ENCODE data around the gene NARS2. TPM values are rescaled to one million over a fixed set of nuclear protein-coding genes. Genes with fewer than 3 reads are reported as not detected.
"Not testable (repeated sequence)": the region's sequence is repeated elsewhere in the genome, so short reads cannot be mapped to it uniquely, and the experiment has no call there.

The NARS2 gene
- total RNA-seq, 4 donors from 2014 or later, result 9.2 to 39.9 (median 19.6) TPM

DNA sequence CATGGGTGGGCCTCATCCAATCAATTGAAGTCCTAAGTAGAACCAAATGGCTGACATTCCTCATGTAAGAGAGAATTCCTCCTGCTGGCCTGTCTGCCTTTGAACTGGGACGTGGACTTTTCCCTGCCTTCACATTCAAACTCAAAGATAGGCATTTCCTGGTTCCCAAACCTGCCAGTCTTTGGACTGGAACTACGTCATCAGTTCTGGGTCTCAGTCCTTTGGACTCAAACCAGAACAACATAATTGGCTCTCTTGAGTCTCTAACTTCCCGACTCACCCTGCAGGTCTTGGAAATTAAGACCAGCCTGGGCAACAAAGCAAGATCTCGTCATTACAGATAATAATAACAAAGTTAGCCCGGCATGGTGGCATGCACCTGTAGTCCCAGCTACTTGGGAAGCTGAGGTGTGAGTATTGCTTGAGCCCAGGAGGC is 38.7 kb upstream of the NARS2 start:
- intact Hi-C loops (cut with DNase I; ENCODE audit: low total_unique reads), result no loop called here
- Histone ChIP-seq H3K4me1 (no peaks in the 10 kb centered on the region), H3K27me3 (no peaks in the 10 kb centered on the region), H3K36me3 (no peaks in the 10 kb centered on the region), H3K9me3 (no peaks in the 10 kb centered on the region), H3K4me3 (no peak overlapping the region), H3K27ac (no peak overlapping the region)
- TF ChIP-seq, protein P1, sequence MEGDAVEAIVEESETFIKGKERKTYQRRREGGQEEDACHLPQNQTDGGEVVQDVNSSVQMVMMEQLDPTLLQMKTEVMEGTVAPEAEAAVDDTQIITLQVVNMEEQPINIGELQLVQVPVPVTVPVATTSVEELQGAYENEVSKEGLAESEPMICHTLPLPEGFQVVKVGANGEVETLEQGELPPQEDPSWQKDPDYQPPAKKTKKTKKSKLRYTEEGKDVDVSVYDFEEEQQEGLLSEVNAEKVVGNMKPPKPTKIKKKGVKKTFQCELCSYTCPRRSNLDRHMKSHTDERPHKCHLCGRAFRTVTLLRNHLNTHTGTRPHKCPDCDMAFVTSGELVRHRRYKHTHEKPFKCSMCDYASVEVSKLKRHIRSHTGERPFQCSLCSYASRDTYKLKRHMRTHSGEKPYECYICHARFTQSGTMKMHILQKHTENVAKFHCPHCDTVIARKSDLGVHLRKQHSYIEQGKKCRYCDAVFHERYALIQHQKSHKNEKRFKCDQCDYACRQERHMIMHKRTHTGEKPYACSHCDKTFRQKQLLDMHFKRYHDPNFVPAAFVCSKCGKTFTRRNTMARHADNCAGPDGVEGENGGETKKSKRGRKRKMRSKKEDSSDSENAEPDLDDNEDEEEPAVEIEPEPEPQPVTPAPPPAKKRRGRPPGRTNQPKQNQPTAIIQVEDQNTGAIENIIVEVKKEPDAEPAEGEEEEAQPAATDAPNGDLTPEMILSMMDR (IDR thresholded peaks at IDR 0.05), result no peak
- no peak for DNase-seq

DNA sequence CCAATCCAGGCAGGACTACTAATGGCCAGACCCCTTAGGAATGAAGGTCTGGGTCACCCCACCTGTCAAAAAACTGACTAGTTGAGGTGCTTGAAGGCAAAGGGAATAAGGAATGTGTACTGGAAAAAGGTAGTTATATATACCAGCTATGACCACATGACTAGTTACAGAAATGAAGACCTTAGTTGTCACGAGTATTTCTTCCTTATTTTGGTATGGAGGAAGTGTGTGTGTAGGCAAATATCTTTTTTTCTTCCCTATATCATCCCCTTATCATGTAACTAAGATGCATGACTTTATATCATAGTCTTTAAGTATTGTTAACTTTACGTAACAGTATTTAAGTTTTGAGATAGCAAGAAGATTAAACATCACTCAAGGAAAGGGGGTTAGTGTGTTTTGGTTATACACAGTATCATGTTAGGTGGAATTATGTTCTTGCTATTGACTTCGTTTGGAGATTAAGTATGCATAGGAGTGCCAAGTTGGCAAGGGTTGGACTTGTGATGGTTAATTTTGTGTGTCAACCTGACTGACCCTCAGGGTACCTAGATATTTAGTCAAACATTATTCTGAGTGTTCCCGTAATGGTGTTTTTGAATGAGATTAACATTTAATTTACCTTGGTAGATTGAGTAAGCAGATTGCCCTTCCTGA is 38.2 kb upstream of the NARS2 start:
- H3K36me3 ChIP-seq, result no peaks in the 10 kb centered on the region
- H3K27ac ChIP-seq, result no peak overlapping the region
- no peak overlapping the region for H3K4me3 ChIP-seq
- H3K27me3 ChIP-seq, result no peaks in the 10 kb centered on the region
- H3K4me1 ChIP-seq, result no peaks in the 10 kb centered on the region
- TF ChIP-seq, protein P1 (IDR thresholded peaks at IDR 0.05), result no peak
- TF ChIP-seq POLR2A (IDR thresholded peaks at IDR 0.05), result no peak
- intact Hi-C loops (cut with DNase I; ENCODE audit: low total_unique reads), result no loop called here
- DNase-seq, result no peak
- no peaks in the 10 kb centered on the region for H3K9me3 ChIP-seq

DNA sequence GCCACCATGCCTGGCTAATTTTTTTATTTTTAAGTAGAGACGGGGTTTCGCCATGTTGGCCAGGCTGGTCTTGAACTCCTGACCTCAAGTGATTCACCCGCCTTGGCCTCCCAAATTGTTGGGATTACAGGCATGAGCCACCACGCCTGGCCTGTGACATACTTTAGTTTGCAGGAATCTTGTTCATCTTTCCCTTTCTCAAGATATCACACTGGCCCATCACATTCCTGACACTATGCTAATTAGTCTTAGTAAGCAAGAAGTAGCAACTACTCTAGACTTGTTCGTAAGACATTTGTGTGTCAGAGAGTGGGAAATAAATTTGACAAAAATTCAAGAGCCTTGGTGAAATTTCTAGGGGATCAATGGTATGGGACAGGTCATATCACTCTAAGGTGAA is 34.7 kb upstream of the NARS2 start:
- H3K4me1 ChIP-seq; H3K27me3 ChIP-seq; H3K4me3 ChIP-seq; H3K36me3 ChIP-seq; H3K27ac ChIP-seq; DNase-seq; H3K9me3 ChIP-seq; intact Hi-C loops (cut with DNase I; ENCODE audit: low total_unique reads): not testable (repeated sequence)

DNA sequence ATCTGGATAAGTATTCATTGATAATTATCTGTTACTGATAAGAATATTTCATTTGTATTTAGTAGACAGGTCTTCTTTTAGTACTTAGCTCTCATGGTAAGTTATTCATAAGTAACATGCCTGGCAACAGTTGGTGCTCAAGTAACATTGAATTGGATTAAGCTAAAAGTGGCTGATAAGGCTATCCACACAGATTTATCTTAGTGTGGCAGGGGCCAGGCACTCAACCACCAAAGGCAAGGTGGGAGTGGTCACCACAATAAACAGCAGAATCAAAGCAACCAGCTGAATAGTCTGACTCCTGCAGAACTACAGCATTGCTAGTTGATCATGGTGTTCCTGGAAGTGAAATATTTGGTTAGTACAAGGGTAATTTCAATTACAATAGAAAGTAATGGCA is 33.0 kb upstream of the NARS2 start:
- no peaks in the 10 kb centered on the region for H3K4me1 ChIP-seq
- H3K27ac ChIP-seq, result no peak overlapping the region
- no peaks in the 10 kb centered on the region for H3K36me3 ChIP-seq
- no peak for DNase-seq
- TF ChIP-seq, protein P1 (IDR thresholded peaks at IDR 0.05), result no peak
- H3K4me3 ChIP-seq, result no peak overlapping the region
- H3K27me3 ChIP-seq, result no peaks in the 10 kb centered on the region
- H3K9me3 ChIP-seq, result no peaks in the 10 kb centered on the region
- intact Hi-C loops (cut with DNase I; ENCODE audit: low total_unique reads), result no loop called here

DNA sequence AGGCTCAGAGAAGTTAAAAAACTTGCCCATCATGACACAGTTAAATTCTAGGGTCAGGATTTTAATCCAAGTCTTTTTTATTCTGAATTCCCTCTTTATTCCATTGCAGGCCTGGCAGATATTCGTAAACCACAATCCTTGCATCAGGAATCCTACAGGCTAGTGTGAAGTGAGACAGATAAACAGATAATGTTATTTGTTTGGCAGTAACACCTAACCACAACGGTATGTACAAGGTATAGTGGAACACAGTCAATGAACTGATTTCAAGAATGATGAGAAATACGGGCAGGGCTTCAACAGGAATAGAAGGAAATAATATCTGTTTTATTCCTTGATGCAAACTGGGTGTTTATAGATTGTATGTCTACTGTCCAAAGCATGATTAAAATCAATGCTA is 32.0 kb upstream of the NARS2 start:
- intact Hi-C loops (cut with DNase I; ENCODE audit: low total_unique reads), result no loop called here
- Histone ChIP-seq H3K9me3 (no peaks in the 10 kb centered on the region), H3K36me3 (no peaks in the 10 kb centered on the region), H3K27me3 (no peaks in the 10 kb centered on the region), H3K27ac (no peak overlapping the region), H3K4me3 (no peak overlapping the region), H3K4me1 (no peaks in the 10 kb centered on the region)
- TF ChIP-seq, protein P1 (IDR thresholded peaks at IDR 0.05), result no peak
- no peak for TF ChIP-seq POLR2A (IDR thresholded peaks at IDR 0.05)
- no peak for DNase-seq

DNA sequence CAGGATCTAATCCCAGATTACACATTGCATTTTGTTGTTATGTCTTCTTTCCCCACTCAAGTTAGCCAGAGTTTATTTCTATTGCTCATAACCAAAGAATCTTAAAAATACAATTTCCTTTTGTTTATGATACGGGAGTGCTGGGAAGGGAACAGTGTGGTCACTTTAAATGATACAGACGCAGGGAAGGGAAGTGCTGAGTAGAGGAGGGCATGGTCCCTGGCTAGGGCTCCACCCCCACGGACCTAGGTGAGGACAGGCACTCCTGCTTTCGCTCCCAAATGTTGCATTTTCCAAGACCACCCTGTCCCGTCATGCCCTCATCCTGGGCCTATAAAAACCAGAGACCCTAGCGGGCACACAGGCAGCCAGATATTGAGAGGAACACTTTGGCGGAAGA is 30.6 kb upstream of the NARS2 start:
- H3K27me3 ChIP-seq, result no peaks in the 10 kb centered on the region
- no peaks in the 10 kb centered on the region for H3K4me1 ChIP-seq
- H3K9me3 ChIP-seq, result no peaks in the 10 kb centered on the region
- no peaks in the 10 kb centered on the region for H3K36me3 ChIP-seq
- H3K27ac ChIP-seq, result no peak overlapping the region
- intact Hi-C loops (cut with DNase I; ENCODE audit: low total_unique reads), result no loop called here
- DNase-seq, result no peak
- TF ChIP-seq, protein P1 (IDR thresholded peaks at IDR 0.05), result no peak
- TF ChIP-seq POLR2A (IDR thresholded peaks at IDR 0.05), result no peak
- H3K4me3 ChIP-seq, result no peak overlapping the region
